ENCODE results near the gene ZNF618.

The ZNF618 gene

DNA sequence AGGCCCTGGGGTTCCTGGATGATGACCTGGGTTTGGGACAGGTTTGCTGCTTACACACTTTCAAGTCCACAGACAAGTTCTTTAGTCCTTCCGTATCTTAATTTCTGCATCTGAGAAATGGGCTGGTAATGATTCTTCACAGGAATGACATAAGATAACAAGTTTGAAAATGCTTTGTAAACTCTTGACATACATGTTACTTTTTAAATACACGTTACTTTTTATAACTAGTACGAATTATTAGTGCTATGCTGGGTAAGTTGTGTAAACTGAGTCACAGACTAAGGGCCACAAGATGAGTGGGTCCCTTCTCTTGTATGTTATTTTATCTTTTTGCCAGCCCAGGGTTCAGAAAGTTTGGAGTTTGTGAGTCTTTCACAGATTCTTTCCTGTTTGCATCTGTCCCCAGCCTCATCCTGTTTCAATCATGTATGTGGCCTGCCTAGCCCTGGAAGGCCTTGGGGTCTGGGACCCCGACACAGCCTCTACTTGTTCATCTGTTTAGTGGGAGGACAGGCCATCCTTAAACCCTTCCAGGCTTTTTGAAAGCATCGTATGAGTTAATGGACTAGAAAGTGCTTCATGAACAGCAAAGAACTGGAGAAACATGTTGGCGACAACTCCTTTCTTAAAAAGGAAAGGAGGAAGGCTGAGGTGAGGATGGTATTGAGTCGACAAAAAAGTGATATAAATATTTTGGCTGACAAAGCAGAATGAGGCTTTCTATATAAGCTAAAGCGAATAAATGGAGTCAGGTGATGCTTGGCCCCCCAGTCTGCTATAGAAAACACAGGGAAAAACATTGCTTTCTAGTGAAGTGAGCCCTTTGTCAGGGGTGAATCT, 9.3 kb downstream of the ZNF618 start:
- no peak for DNase-seq

DNA sequence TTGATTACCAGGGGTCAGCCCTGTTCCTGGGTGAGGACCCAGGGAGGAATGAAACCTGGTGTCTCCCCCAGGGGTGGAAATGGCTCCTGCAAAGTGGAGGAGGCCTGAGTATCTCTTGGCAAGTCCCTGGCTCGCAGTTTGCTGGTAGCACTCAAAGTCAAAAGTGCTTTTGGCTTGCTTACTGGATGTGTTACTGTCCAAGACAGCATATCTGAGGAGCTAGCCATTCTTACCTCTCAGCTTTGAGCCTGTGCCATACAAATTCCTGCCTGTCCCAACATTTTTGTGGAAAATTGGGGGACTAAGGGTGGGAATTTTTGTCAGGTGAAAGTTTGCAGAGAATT, 9.9 kb downstream of the ZNF618 start:
- DNase-seq: no peak

DNA sequence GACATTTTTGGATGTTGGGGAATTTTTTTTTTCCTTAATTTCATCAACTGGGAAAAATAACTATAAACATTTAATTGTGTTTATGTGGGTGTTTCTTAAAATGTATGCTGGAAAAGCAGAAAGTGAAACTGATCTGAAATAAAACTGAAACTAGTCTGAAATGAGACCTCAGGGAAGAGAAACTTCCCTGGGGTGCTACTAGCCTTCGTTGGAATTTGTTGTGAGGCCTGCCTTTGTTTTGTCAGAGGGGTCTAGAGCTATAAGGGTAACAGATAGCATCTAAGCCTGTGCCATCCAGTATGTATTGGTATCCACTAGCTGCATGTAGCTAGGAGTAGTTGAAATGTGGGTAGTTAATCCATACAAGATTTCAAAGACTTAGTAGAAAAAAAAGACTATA, 10.4 kb downstream of the ZNF618 start:
- DNase-seq: no peak

DNA sequence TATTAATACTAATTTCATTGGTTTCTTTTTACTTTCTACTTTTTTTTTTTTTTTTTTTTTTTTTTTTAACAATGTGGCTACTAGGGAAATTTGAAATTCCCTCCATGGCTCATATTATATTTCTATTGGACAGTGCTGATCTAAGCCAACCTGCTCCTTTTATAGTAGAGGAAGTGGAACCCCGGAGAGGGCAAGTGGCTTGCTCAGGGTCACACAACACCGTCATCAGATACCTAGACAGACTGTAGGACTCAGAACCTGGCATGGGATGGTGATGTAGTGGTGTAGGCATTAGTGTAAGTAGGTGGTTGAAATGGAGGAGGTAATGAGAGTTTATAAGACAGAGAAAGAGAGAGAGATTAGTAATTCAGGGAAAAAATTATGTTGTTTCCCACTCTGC, 10.8 kb downstream of the ZNF618 start:
- DNase-seq: peak; percentile 15

DNA sequence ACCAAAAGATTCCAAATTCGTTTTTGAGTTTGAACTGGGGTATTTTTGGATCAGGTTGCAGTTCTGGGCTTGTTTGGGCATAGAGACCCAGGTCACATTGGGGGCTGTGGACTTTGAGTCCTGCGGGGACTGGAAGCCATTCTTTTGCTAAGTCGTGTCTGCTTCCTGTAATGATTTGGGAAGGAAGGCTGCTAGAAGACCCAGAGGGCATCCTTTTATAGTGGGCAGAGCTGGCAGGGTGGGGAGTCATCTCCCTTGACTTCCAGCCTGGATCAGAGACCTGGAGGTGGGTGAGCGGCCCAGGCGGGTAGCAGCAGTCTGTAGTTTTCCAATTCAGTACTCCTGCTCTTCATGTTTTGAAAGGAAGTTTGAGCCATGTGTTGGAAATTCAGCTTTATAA, 11.3 kb downstream of the ZNF618 start:
- DNase-seq: no peak

DNA sequence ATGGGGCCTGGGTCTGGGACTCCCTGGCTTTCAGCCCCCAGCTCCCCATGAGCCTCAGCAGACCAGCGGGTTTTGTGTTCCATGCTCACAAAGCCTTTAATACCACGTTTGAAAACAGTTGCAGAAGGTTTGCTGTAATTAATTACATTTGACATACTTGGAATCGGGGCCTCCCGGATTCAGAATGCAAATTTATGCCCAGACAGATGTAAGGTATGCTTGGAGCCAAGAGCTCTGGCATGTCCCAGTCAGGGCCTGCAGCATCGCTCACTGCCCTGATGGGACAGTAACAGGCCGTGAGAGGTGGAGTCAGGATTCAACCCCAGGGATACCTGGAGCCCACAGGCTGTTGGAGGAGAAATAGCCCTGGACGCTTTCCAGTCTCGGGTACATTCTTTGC, 12.2 kb downstream of the ZNF618 start:
- no peak for DNase-seq

DNA sequence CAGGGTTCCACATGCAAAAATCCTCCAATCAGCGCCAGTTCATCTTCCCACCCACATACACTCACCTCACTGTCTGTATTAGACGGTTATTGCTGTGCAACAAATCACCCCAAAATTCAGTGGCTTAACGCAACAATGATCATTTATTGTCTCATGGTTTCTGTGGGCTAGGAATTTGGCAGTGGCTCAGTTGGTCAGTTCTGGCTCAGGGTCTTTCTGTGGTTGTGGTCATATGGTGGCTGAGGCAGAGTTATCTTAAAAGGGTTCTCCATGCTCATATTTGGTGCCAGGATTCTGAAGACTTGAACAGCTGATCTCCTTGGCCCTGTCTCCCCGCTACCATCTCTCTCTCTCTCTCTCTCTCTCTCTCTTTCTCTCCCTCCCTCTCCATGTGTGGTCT, 12.9 kb downstream of the ZNF618 start:
- no peak for DNase-seq

DNA sequence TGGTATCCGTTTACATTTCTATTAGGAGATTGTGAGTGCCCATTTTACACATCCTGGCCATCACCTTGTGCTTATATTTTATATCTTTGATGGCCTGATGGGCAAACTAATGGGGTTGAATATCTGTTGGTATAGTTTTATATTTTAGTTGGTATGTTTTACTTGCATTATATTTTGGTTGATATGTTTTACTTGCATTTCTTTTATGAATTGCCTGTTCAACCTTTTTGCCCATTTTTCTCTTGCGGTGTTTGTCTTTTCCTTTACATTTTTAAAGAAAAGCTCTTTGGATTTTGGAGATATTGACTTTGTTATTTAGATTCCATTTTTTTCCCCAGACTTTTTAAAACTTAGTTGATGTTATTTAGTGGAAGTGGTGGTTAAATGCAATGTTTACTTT, 14.6 kb downstream of the ZNF618 start:
- no peak for DNase-seq

DNA sequence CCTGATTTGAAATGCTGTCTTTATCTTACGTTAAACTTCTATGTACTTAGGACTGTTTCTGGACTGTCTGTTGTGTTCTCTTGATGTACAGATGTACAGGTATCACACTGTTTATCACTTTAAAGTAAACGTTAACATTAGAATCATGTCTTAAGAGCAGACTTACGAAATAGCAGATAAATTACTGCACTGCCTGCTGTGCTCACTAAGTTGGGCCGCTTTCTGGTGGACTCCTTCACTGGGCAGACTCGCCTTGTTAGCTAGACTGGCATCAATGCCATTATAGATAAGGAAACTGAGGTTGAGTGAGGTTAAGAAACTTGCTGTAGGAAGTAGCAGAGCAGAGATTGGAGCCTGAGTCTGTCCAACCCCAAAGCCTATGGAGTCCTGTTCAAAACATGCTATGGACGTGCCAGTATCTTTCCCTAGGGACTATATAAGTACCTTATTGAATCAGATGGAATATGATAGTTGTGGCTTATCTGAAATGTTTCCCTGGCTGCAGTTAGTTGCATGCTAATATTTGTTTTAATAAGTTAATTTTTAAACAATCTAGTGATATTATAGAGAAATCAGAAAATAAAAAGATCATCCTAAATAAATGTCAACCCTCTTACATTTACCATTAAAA, 16.9 kb downstream of the ZNF618 start:
- DNase-seq: no peak

DNA sequence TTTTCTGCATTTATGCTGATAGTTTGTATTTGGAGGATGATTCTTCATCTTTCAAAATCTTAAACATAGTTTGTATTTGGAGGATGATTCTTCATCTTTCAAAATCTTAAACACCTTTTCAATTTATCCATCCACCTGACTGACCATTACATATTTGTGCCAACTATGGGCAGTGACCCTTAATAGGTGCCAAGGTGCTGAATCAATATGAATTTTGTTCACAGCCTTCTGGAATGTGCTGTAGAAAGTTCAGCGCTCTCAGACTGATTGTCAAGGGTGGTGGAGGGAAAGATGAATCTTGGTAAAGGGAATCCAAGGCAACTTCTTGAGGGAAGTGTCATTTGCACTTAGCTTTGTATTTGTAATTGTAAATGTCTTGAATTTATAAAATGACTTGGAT, 18.1 kb downstream of the ZNF618 start:
- DNase-seq: no peak

DNA sequence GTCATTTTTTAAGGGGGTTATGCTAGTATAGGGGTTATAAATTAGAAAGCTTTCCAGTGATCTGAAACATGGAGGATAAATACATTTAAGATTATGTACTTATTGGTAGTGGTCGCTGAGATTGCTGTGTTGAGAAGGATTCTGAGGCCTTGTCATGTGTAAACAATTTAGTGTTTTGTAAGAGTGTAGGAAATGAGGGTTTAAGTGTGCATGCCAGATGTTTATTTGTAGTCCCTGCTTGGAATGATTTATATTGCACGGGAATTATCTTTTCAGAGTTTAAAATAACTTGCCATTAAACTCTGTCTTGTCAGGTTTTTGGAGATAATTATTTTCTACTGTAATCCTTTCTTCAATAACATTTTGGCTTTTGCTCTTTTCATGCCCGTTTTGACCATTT, 19.4 kb downstream of the ZNF618 start:
- no peak for DNase-seq

DNA sequence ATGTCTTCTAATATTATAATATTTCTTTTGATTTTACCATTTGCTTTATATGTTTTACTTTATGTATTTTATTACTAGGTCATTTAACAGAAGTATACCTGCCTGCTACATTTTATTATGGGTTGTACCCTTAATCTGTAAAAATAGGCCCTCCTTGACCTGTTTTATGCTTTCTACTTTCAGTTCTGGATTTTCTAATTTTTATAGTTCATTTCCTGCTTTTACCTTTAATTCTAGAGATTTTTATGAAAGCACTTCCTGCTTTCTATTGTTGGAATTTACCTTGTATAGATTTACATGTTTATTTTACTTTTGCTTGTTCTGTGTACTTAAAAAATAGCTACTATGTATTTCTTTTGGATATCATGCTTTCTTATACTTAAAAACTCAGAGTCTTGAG, 20.6 kb downstream of the ZNF618 start:
- no peak for DNase-seq

DNA sequence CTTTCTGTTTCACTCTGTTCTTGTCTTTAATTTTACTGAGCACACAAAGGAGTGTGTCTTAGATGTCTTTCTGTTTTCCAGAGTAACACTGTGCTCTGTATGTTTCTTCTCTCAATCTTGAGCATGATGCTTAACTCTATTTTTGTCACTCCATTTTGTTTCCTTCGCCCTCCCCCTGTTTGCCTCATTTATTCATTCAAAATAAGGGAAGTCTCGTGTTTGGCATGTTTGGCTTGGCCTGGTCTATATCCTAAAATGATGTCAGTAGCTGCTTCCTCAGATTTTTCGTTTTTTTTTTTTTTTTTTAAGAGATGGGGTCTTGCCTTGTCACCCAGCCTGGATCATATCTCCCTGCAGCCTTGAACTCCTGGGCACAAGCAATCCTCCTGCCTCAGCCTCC, 22.0 kb downstream of the ZNF618 start:
- no peak for DNase-seq

DNA sequence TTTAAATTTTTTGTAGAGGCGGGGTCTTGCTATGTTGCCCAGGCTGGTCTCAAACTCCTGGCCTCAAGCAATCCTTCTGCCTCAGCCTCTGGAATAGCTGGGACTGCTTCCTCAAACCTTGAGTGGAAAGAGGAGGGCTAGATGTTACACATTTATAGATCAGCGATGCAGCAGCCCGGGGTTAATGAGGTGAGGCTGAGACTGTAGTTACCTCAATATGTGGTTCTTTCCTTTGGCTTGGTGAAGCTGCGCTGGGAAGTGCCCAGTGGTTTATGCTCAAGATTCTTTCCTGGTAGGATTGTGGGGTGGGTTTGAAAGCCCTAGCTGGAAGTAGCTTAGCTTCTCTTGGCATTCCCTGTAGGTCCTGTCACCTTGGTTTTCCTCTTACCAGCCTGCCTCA, 22.5 kb downstream of the ZNF618 start:
- DNase-seq: no peak

DNA sequence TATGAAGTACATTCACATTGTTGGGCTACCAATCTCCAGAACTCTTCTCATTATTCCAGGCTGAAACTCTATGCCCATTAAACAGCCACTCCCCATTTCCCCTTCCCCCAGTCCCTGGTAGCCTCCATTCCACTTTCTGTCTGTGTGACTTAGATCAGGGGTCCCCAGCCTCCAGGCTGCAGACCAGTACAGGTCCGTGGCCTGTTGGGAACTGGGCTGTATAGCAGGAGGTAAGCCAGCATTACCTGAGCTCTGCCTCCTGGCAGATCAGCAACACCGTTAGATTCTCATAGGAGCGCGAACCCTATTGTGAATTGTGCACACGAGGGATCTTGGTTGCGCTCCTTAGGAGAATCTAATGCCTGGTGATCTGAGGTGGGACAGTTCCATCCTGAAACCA, 23.1 kb downstream of the ZNF618 start:
- DNase-seq: no peak

DNA sequence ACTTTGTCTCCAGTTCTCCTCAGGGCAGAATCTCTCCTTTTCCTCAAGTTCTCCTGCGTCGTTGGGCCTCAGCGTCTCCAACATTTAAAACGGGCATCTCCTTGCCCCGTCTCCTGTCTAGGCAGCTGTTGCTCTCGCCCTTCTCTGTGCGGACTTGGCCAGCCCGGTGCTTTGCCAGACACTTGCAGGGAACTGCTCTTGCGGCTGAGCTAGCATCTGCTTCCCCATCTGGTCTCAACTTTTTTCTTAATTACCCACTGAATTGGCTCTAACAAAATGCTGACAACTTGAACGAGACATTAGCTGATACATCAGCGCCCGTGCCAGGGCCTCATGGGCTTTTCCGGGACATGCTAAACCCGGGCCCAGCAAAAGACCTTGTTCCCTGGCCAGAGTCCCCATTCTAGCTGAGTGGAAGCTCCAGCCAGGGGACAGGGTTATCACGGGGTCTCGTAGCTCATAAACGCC, 25.1 kb downstream of the ZNF618 start:
- no peak for DNase-seq

DNA sequence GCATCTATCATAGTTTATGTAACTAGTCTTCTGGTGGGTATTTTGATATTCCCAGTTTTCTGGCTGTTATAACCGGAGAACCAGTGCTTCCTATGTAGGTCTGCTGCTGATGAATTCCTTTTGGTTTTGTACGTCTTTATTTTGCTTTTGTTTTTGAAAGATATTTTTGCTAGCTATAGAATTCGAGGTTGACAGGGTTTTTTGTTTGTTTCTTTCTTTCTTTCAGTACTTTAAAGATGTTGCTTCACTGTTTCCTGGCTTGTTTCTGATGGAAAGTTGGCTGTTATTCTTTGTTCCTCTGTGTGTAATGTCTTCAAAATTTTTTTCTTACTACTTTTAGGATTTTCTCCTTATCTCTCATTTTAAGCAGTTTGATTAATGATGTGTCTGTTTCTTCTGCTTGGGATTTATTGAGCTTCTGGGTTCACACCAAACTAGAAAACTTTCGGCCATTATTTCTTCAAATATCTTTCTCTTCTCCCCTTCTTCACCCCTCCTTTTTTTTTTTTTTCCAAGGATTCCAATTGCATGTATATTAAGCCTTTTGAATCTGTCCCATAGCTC, 27.5 kb downstream of the ZNF618 start:
- no peak for DNase-seq

DNA sequence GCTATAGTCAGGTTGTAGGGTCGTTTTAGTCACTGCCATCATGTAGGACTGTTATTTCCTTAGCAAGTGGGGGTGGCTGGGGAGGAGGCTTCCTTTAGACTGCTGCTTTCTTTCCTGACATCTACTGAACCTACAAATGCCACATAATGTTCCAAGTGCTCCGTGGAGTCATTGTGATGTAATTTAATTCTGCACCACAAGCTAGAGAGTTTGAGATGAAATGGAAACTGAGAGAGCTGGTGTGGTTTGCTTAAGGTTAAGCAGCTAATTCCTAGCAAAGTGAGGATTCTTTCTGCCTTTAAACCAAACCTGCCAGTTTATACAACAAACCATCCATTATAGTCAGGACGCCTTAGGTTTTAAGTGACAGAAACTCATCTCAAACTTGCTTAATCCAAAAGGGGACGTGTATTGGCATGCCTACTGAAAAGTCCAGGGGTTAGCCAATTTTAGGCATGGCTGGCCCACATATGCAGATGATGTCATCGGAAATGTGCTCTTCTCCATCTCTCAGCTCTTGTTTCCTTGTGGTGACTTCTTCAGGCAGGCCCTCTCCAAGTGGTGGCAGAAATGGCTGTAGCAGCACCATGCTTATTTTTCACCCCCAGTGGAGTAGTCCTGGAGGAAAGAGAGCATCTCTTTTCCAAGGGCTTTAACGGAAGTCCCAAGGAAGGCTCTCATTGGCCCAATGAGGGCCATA, 30.5 kb downstream of the ZNF618 start:
- no peak for DNase-seq

DNA sequence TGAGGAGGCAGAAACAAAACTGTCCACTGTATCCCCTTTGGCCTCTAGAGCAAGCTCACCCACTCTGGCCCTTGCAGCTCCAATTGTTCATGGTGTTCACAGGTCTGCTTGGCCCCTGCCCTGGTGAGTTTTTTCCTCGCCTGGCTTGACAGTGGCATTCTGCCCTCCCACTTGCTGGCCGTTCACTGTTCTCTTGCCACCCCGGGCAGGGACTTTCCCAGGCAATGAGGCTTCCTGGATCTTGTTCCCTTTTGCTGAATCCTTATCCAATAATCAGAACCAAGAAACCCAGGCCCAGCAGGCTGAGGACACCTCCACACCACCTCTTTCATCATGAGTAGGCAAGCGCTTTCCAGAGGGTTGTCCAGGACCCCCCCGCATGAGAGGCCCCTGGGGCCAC, 31.2 kb downstream of the ZNF618 start:
- DNase-seq: no peak

DNA sequence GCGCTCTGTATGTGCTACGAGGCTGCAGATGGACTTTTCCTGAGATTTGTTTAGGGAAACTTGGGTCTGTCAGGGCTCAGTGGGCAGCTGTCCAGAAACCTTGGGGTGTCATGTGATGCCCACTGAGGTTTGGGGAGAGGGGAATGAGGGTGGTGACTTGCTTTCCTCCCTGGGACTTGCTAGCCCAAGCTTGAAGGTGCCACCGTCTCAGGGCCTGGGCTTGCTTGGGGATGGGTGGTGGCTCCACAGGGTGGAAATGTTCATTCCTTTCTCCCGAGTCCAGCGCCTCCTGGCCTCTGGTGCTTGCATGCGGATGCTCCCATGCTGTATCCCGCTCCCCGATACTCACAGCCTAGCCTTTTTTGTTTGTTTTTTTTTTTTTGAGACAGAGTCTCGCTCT, 33.3 kb downstream of the ZNF618 start:
- DNase-seq: no peak

DNA sequence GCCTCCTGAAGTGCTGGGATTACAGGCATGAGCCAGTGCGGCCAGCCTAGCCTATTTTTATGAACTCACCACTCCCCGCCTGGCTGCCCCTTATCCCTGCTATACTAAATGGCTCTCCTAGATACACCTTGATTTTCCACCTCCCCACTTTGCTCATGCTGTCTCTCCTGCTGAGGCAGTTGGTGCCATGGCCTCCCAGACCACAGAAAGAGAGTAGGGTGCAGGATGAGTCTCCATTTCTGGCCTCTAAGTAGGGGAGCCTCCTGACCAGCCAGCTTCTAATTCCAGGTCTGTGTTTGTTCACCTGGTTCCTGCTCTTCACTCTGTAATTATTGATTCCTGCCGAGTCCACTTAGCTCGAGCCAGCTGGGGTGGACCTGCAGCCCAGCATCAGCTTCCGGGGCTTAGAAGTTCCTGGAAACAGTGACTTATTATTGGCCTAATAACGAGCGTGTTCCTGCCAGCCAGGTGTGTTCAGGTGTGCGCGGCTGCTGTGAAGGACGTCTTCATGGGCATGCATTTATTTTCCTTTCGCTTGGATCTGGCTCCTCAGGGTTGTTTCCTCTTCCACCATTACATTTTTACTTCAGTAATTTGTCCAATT, 34.0 kb downstream of the ZNF618 start:
- no peak for DNase-seq

DNA sequence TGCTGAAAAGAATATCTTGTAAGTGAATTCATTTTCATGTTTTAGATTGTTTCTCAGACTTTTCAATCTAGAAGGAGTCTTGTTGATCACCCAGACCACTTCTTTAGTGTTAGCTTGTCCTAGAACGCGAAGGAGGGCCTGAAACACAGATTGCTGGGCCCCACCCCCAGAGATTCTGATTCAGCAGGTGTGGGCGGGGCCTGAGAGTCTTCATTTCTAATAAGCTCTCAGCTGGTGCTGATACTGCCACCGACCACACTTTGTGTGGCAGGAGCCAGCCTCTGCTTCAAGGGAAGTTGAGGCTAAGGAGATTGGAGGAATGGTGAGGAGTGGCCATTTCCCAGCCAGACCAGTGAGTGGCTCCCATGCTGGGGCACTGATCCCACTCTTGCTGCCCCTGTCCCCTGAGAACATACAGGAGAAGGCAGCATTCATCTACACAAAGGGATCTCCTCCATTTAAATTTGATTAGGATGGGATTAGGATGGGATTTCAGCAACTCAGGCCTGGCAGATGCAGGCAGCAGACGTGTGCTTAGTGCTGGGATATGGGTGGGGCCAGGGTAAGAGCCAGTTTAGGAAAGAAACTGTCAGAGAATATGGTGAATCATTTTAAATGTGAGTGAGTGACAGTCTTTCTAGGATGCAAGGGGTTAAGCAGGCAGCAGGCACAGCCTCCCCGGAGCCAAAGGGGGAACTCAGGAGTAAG, 35.9 kb downstream of the ZNF618 start:
- no peak for DNase-seq

DNA sequence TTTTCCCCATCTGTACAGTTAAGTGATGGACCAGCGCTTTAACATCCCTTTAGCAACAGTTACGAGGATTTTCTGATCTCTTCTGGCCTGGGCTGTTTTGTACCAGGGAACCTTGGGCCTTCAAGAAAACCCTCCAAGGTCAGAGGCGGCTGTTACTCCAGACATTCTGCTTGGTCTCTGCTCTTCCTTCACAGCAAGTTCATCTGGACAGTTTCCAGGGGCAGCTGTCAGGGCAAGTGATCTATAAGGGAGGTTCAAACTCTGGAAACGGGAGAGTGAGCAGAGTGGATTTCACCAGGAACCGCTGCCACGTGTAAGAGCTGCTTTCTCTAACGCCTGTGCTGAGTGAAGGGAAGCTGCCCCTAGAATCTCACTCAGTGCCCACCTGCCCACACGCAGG, 36.7 kb downstream of the ZNF618 start:
- DNase-seq: no peak
